Panc1 (cell line): Measurements from ENCODE around the gene TRPM4. TPM values are rescaled to one million over a fixed set of nuclear protein-coding genes. Genes with fewer than 3 reads are reported as not detected.

Source experiments
- ATAC-seq: fragments of 200-7000 bp; cut with Tn5 transposase; 2 replicates; pipeline ENCODE4 v1.9.1; 2020; ENCODE audit warnings: mild to moderate bottlenecking, moderate library complexity
- BruUV-seq: library from RNA; stranded (reverse); fragments of 400-500 nt; replicated peaks from 2 replicates; lab custom pipeline; 2021; lab: Mats Ljungman, UMichigan
- CTCF ChIA-PET: fragments of 300-600 bp; sonication (Branson Sonifier 250); formaldehyde crosslinking; loops from one replicate; lab custom pipeline; 2022; ENCODE audit warnings: antibody characterized with exemption; lab: Charles Lee
- POLR2A ChIA-PET: fragments of 300-600 bp; sonication (Branson Sonifier 250); formaldehyde crosslinking; loops from one replicate; lab custom pipeline; 2022; ENCODE audit warnings: antibody characterized with exemption; lab: Charles Lee
- DNase-seq: peaks from one replicate; pipeline ENCODE4 v3.0.0-alpha.2; 2010; ENCODE audit warnings: low read depth, low spot score
- H3K27ac ChIP-seq: 2 replicates; pipeline ENCODE4 v1.5.1; 2011; ENCODE audit warnings: mild to moderate bottlenecking, low read length, inconsistent platforms
- H3K27me3 ChIP-seq: fragments of 200-500 bp; sonication (Bioruptor generic); 2 replicates; pipeline ENCODE4 v1.6.0; 2014; ENCODE audit warnings: low read length, inconsistent platforms; ENCODE audit not compliant: control insufficient read depth, insufficient read depth
- H3K36me3 ChIP-seq: fragments of 200-500 bp; sonication (Bioruptor generic); 2 replicates; pipeline ENCODE4 v1.5.1; 2014; ENCODE audit warnings: inconsistent platforms, mild to moderate bottlenecking, low read length, moderate library complexity; ENCODE audit not compliant: control insufficient read depth, insufficient read depth
- H3K4me1 ChIP-seq: 2 replicates; pipeline ENCODE4 v1.5.1; 2011; ENCODE audit warnings: inconsistent platforms, mild to moderate bottlenecking, low read length, moderate library complexity; ENCODE audit not compliant: control insufficient read depth, insufficient read depth
- H3K4me3 ChIP-seq, 2 experiments: 2 replicates each; pipeline ENCODE4 v1.5.1; 2011 to 2012; ENCODE audit warnings: low read depth in 2 of 2, low read length in 2 of 2, mild to moderate bottlenecking in 2 of 2, inconsistent platforms in 1 of 2, moderate library complexity in 1 of 2
- H3K9me3 ChIP-seq: fragments of 200-500 bp; sonication (Bioruptor generic); 2 replicates; pipeline ENCODE4 v1.5.1; 2014; ENCODE audit warnings: low read depth, mild to moderate bottlenecking, inconsistent platforms, low read length, moderate library complexity; ENCODE audit not compliant: control insufficient read depth, insufficient read depth
- CTCF ChIP-seq: fragments of 450-650 bp; IDR thresholded peaks from 2 replicates; pipeline ENCODE4 v1.5.1; 2017; ENCODE audit warnings: mild to moderate bottlenecking
- POLR2AphosphoS5 ChIP-seq: IDR thresholded peaks from 2 replicates; pipeline ENCODE4 v1.6.1; 2012; ENCODE audit warnings: mild to moderate bottlenecking, low read depth, low read length, moderate library complexity
- REST ChIP-seq, 2 experiments: IDR thresholded peaks; 2 replicates each; pipeline ENCODE4 v1.6.1; 2011 to 2012; ENCODE audit warnings: low read depth in 2 of 2, control low read depth in 1 of 2, low read length in 1 of 2, mild to moderate bottlenecking in 1 of 2, moderate library complexity in 1 of 2; ENCODE audit not compliant: insufficient read depth in 1 of 2
- SIN3A ChIP-seq: IDR thresholded peaks from 2 replicates; pipeline ENCODE4 v1.6.1; 2012; ENCODE audit warnings: low read depth, mild to moderate bottlenecking, low read length, moderate library complexity, borderline replicate concordance; ENCODE audit not compliant: insufficient read depth
- TCF7L2 ChIP-seq: IDR thresholded peaks from 2 replicates; pipeline ENCODE4 v1.6.1; 2011; ENCODE audit warnings: mild to moderate bottlenecking, low read depth, low read length, inconsistent platforms
- in situ Hi-C: cut with HindIII; loops from 2 replicates; pipeline ENCODE4 v1.10.0; 2016; ENCODE audit warnings: low sequenced_read_pairs, low pct_unique_long_range_greater_than_20kb
- intact Hi-C: fragments of 100-400 bp; cut with micrococcal nuclease; formaldehyde crosslinking; loops from one replicate; pipeline ENCODE4 v1.10.0; 2022; ENCODE audit not compliant: unreplicated experiment
- total RNA-seq: library from RNA; stranded (reverse); gene quantifications from one replicate; pipeline ENCODE4 v1.2.1, GENCODE V29; 2021; ENCODE audit not compliant: unreplicated experiment

The TRPM4 gene
- total RNA-seq, 1 experiment from 2014 or later: 19.4 TPM

- no peak overlapping the region for H3K27ac ChIP-seq
- no peaks in the 10 kb centered on the region; the same call in 1 of the 2 replicates for H3K36me3 ChIP-seq
- in situ Hi-C loops (no loop called here), intact Hi-C loops (no loop called here)
- H3K9me3 ChIP-seq: no peaks in the 10 kb centered on the region
- DNase-seq (no peak), ATAC-seq (no peak)
- no peaks in the 10 kb centered on the region for H3K4me1 ChIP-seq
- no peak for TF ChIP-seq REST (IDR thresholded peaks at IDR 0.05; ENCODE audit: insufficient read depth in 1 of 2, low read depth in 2 of 2, low read length in 1 of 2)
- no peak for TF ChIP-seq SIN3A
- TF ChIP-seq POLR2AphosphoS5: no peak
- TF ChIP-seq TCF7L2: no peak
- TF ChIP-seq CTCF: no peak
- POLR2A ChIA-PET: interaction anchor here (0.5 kb wide), 1 partner anchor 72 kb away, joined by 8 read pairs; no protein-coding TSS in a partner anchor
- CTCF ChIA-PET: interaction anchor here (0.7 kb wide), 1 partner anchor 50 kb away, joined by 3 read pairs; no protein-coding TSS in a partner anchor
- no peak overlapping the region for H3K4me3 ChIP-seq
- BruUV-seq: no TSS peak
- H3K27me3 ChIP-seq: no peaks in the 10 kb centered on the region
Measured at GRCh38 chr19:49196527-49197240, 39.1 kb downstream of the TRPM4 start.

- Histone ChIP-seq H3K9me3 (no peaks in the 10 kb centered on the region), H3K27me3 (no peaks in the 10 kb centered on the region), H3K4me3 (no peak overlapping the region), H3K36me3 (no peaks in the 10 kb centered on the region; the same call in 1 of the 2 replicates), H3K4me1 (no peaks in the 10 kb centered on the region), H3K27ac (no peak overlapping the region)
- no TSS peak for BruUV-seq
- ATAC-seq (peak; percentile 76), DNase-seq (no peak)
- POLR2A ChIA-PET: no interaction called here
- intact Hi-C loops: no loop called here
- in situ Hi-C loops: no loop called here
- no peak for TF ChIP-seq REST (IDR thresholded peaks at IDR 0.05; ENCODE audit: insufficient read depth in 1 of 2, low read depth in 2 of 2, low read length in 1 of 2)
- no peak for TF ChIP-seq SIN3A
- no peak for TF ChIP-seq CTCF
- no peak for TF ChIP-seq TCF7L2
- no peak for TF ChIP-seq POLR2AphosphoS5
- CTCF ChIA-PET: interaction anchor here (0.6 kb wide), 1 partner anchor 61 kb away, joined by 7 read pairs; no protein-coding TSS in a partner anchor
Measured at GRCh38 chr19:49200238-49200862, 42.8 kb downstream of the TRPM4 start.
